SK-N-SH treated with all-trans-retinoic acid at 6 μM for 48 hours (cell line): ENCODE measurements around the gene COL3A1.

ENCODE experiments used
- ATAC-seq: fragments of 200-7000 bp; cut with Tn5 transposase; 3 replicates; pipeline ENCODE4 v1.9.1; 2020; ENCODE audit warnings: mild to moderate bottlenecking, moderate library complexity
- ARNTL ChIP-seq: fragments of 450-650 bp; formaldehyde crosslinking; IDR thresholded peaks from 2 replicates; pipeline ENCODE4 v1.5.0; 2020; ENCODE audit warnings: low read depth, mild to moderate bottlenecking, moderate library complexity, borderline replicate concordance
- BACH2 ChIP-seq: fragments of 250-450 bp; sonication (Bioruptor Pico); IDR thresholded peaks from 2 replicates; pipeline ENCODE4 v1.9.0; 2021; ENCODE audit warnings: mild to moderate bottlenecking, borderline replicate concordance
- CSDC2 ChIP-seq: fragments of 250-450 bp; sonication (Bioruptor Pico); IDR thresholded peaks from 2 replicates; pipeline ENCODE4 v1.5.0; 2020; ENCODE audit warnings: mild to moderate bottlenecking, moderate library complexity
- ESRRG ChIP-seq: fragments of 250-450 bp; sonication (Bioruptor Pico); IDR thresholded peaks from 2 replicates; pipeline ENCODE4 v1.6.1; 2021; ENCODE audit warnings: mild to moderate bottlenecking
- GLIS3 ChIP-seq: fragments of 250-450 bp; sonication (Bioruptor Pico); IDR thresholded peaks from 2 replicates; pipeline ENCODE4 v1.5.0; 2020; ENCODE audit warnings: mild to moderate bottlenecking, moderate library complexity
- ISL1 ChIP-seq: fragments of 250-450 bp; sonication (Bioruptor Pico); IDR thresholded peaks from 2 replicates; pipeline ENCODE4 v2.1.2; 2022; ENCODE audit warnings: mild to moderate bottlenecking, moderate library complexity
- OSR1 ChIP-seq: fragments of 250-450 bp; sonication (Bioruptor Pico); IDR thresholded peaks from 2 replicates; pipeline ENCODE4 v1.8.0; 2022; ENCODE audit warnings: moderate library complexity, mild to moderate bottlenecking, inconsistent platforms
- RARB ChIP-seq: fragments of 250-450 bp; sonication (Bioruptor Pico); IDR thresholded peaks from 2 replicates; pipeline ENCODE4 v1.8.0; 2021; ENCODE audit warnings: mild to moderate bottlenecking, moderate library complexity
- SNAI2 ChIP-seq: fragments of 250-450 bp; sonication (Bioruptor Pico); IDR thresholded peaks from 2 replicates; pipeline ENCODE4 v1.5.0; 2020; ENCODE audit warnings: mild to moderate bottlenecking, moderate library complexity
- TCF4 ChIP-seq: fragments of 250-450 bp; sonication (Bioruptor Pico); IDR thresholded peaks from 2 replicates; pipeline ENCODE4 v1.8.0; 2021; ENCODE audit warnings: mild to moderate bottlenecking, moderate library complexity, borderline replicate concordance
- TOX ChIP-seq: fragments of 250-450 bp; sonication (Bioruptor Pico); IDR thresholded peaks from 2 replicates; pipeline ENCODE4 v1.8.0; 2021; ENCODE audit warnings: mild to moderate bottlenecking, moderate library complexity, borderline replicate concordance
- ZC3H10 ChIP-seq: fragments of 250-450 bp; sonication (Bioruptor Pico); IDR thresholded peaks from 2 replicates; pipeline ENCODE4 v1.5.1; 2021; ENCODE audit warnings: mild to moderate bottlenecking, moderate library complexity
- ZFP3 ChIP-seq: fragments of 250-450 bp; sonication (Bioruptor Pico); IDR thresholded peaks from 2 replicates; pipeline ENCODE4 v1.5.0; 2020; ENCODE audit warnings: mild to moderate bottlenecking, moderate library complexity
- ZFP30 ChIP-seq: fragments of 450-650 bp; formaldehyde crosslinking; IDR thresholded peaks from 2 replicates; pipeline ENCODE4 v1.5.0; 2022; ENCODE audit warnings: mild to moderate bottlenecking, moderate library complexity
- ZNF565 ChIP-seq: fragments of 450-650 bp; formaldehyde crosslinking; conservative IDR thresholded peaks from 2 replicates; pipeline ENCODE4 v1.5.0; 2020; ENCODE audit warnings: low read depth, mild to moderate bottlenecking, moderate library complexity
- ZNF70 ChIP-seq: fragments of 450-650 bp; formaldehyde crosslinking; IDR thresholded peaks from 2 replicates; pipeline ENCODE4 v1.5.0; 2020; ENCODE audit warnings: mild to moderate bottlenecking, moderate library complexity
- ZNF8 ChIP-seq: fragments of 450-650 bp; formaldehyde crosslinking; IDR thresholded peaks from 2 replicates; pipeline ENCODE4 v1.5.0; 2020; ENCODE audit warnings: mild to moderate bottlenecking, moderate library complexity
- TF ChIP-seq, protein P1 (sequence below): fragments of 250-450 bp; sonication (Bioruptor Pico); IDR thresholded peaks from 2 replicates; pipeline ENCODE4 v1.8.0; 2021; ENCODE audit warnings: low read depth, mild to moderate bottlenecking, moderate library complexity, borderline replicate concordance
- TF ChIP-seq, protein P2 (sequence below): fragments of 250-450 bp; sonication (Bioruptor Pico); IDR thresholded peaks from 2 replicates; pipeline ENCODE4 v1.5.0; 2020; ENCODE audit warnings: mild to moderate bottlenecking, moderate library complexity
- TF ChIP-seq, protein P3 (sequence below): fragments of 250-450 bp; sonication (Bioruptor Pico); IDR thresholded peaks from 2 replicates; pipeline ENCODE4 v1.5.1; 2021; ENCODE audit warnings: mild to moderate bottlenecking, moderate library complexity
- TF ChIP-seq, protein P4 (sequence below): fragments of 250-450 bp; sonication (Bioruptor Pico); IDR thresholded peaks from 2 replicates; pipeline ENCODE4 v1.5.1; 2020; ENCODE audit warnings: low read depth, mild to moderate bottlenecking, moderate library complexity
- TF ChIP-seq, protein P5 (sequence below): fragments of 250-450 bp; sonication (Bioruptor Pico); IDR thresholded peaks from 2 replicates; pipeline ENCODE4 v1.8.0; 2020; ENCODE audit warnings: mild to moderate bottlenecking, moderate library complexity, borderline replicate concordance

Gene COL3A1

DNA sequence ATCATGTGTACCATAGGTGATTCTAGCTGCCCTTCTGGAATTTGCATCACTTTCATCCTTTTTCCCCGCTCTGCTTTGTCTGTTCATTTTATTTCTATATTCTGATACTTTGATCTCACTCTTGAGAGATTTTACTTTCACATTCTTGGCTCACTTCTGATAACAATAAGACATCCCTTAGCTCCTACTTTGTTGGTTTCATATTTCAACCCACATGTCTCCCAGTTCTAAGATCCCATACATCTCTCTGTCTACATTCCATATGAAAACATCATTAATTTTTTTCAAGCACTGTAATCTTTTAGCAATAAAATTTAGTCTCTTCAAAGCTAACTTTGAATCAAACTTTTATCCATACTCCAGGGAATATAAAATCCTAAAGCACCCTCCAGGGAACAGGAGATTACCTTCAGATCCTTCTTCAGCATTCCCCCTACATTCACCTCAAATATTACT, 75.6 kb downstream of the COL3A1 start:
- ATAC-seq, result peak; percentile 65; the same call in 2 of the 3 replicates
- TF ChIP-seq ISL1 (no peak), ZC3H10 (no peak), SNAI2 (no peak), ZFP30 (CRISPR knock-in tag) (no peak), RARB (CRISPR knock-in tag) (no peak), GLIS3 (CRISPR knock-in tag) (no peak), OSR1 (CRISPR knock-in tag) (no peak), ZNF8 (CRISPR knock-in tag) (no peak), TOX (CRISPR knock-in tag) (no peak), ARNTL (no peak), ZNF70 (CRISPR knock-in tag) (no peak), TCF4 (CRISPR knock-in tag) (no peak), ZNF565 (CRISPR knock-in tag) (no peak), ZFP3 (CRISPR knock-in tag) (no peak), ESRRG (CRISPR knock-in tag) (no peak)
- TF ChIP-seq, protein P1, sequence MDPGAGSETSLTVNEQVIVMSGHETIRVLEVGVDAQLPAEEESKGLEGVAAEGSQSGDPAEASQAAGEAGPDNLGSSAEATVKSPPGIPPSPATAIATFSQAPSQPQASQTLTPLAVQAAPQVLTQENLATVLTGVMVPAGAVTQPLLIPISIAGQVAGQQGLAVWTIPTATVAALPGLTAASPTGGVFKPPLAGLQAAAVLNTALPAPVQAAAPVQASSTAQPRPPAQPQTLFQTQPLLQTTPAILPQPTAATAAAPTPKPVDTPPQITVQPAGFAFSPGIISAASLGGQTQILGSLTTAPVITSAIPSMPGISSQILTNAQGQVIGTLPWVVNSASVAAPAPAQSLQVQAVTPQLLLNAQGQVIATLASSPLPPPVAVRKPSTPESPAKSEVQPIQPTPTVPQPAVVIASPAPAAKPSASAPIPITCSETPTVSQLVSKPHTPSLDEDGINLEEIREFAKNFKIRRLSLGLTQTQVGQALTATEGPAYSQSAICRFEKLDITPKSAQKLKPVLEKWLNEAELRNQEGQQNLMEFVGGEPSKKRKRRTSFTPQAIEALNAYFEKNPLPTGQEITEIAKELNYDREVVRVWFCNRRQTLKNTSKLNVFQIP (CRISPR knock-in tag), result no peak
- TF ChIP-seq, protein P2, sequence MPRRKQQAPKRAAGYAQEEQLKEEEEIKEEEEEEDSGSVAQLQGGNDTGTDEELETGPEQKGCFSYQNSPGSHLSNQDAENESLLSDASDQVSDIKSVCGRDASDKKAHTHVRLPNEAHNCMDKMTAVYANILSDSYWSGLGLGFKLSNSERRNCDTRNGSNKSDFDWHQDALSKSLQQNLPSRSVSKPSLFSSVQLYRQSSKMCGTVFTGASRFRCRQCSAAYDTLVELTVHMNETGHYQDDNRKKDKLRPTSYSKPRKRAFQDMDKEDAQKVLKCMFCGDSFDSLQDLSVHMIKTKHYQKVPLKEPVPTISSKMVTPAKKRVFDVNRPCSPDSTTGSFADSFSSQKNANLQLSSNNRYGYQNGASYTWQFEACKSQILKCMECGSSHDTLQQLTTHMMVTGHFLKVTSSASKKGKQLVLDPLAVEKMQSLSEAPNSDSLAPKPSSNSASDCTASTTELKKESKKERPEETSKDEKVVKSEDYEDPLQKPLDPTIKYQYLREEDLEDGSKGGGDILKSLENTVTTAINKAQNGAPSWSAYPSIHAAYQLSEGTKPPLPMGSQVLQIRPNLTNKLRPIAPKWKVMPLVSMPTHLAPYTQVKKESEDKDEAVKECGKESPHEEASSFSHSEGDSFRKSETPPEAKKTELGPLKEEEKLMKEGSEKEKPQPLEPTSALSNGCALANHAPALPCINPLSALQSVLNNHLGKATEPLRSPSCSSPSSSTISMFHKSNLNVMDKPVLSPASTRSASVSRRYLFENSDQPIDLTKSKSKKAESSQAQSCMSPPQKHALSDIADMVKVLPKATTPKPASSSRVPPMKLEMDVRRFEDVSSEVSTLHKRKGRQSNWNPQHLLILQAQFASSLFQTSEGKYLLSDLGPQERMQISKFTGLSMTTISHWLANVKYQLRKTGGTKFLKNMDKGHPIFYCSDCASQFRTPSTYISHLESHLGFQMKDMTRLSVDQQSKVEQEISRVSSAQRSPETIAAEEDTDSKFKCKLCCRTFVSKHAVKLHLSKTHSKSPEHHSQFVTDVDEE (CRISPR knock-in tag), result no peak

DNA sequence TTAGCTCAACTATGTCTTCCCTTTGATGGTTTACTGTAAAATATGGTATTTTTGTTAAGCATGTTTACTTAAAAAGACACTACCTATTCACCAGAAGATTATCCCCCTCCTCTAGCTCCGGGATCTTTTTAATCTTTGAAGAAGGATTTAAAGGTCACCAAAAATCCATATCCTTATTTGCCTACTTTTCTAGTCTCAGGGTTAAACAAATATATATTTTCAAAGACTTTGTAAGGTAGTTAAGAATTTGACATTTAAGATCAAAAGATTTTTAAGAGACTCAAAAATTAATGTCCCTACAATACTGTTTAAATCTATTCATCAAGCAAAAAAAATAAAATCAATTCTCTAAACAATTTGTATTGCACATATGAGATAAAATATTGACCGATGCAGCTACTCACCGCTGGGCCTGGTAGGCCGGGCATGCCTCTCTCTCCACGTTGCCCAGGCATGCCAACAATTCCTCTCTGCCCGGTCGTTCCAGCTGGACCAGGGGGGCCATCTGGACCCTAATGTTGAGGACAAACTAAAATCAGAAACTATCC, 76.1 kb downstream of the COL3A1 start:
- ATAC-seq, result no peak
- TF ChIP-seq ZNF565 (CRISPR knock-in tag) (no peak), ISL1 (no peak), SNAI2 (no peak), RARB (CRISPR knock-in tag) (no peak), BACH2 (no peak), ZNF8 (CRISPR knock-in tag) (no peak), GLIS3 (CRISPR knock-in tag) (no peak), ESRRG (CRISPR knock-in tag) (no peak), ZFP30 (CRISPR knock-in tag) (no peak), CSDC2 (CRISPR knock-in tag) (no peak), ZFP3 (CRISPR knock-in tag) (no peak), ZNF70 (CRISPR knock-in tag) (no peak)
- TF ChIP-seq, protein P3, sequence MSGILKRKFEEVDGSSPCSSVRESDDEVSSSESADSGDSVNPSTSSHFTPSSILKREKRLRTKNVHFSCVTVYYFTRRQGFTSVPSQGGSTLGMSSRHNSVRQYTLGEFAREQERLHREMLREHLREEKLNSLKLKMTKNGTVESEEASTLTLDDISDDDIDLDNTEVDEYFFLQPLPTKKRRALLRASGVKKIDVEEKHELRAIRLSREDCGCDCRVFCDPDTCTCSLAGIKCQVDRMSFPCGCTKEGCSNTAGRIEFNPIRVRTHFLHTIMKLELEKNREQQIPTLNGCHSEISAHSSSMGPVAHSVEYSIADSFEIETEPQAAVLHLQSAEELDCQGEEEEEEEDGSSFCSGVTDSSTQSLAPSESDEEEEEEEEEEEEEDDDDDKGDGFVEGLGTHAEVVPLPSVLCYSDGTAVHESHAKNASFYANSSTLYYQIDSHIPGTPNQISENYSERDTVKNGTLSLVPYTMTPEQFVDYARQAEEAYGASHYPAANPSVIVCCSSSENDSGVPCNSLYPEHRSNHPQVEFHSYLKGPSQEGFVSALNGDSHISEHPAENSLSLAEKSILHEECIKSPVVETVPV (CRISPR knock-in tag), result no peak
- TF ChIP-seq, protein P4, sequence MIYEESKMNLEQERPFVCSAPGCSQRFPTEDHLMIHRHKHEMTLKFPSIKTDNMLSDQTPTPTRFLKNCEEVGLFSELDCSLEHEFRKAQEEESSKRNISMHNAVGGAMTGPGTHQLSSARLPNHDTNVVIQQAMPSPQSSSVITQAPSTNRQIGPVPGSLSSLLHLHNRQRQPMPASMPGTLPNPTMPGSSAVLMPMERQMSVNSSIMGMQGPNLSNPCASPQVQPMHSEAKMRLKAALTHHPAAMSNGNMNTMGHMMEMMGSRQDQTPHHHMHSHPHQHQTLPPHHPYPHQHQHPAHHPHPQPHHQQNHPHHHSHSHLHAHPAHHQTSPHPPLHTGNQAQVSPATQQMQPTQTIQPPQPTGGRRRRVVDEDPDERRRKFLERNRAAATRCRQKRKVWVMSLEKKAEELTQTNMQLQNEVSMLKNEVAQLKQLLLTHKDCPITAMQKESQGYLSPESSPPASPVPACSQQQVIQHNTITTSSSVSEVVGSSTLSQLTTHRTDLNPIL (CRISPR knock-in tag), result no peak
- TF ChIP-seq, protein P1 (CRISPR knock-in tag), result no peak
- TF ChIP-seq, protein P5, sequence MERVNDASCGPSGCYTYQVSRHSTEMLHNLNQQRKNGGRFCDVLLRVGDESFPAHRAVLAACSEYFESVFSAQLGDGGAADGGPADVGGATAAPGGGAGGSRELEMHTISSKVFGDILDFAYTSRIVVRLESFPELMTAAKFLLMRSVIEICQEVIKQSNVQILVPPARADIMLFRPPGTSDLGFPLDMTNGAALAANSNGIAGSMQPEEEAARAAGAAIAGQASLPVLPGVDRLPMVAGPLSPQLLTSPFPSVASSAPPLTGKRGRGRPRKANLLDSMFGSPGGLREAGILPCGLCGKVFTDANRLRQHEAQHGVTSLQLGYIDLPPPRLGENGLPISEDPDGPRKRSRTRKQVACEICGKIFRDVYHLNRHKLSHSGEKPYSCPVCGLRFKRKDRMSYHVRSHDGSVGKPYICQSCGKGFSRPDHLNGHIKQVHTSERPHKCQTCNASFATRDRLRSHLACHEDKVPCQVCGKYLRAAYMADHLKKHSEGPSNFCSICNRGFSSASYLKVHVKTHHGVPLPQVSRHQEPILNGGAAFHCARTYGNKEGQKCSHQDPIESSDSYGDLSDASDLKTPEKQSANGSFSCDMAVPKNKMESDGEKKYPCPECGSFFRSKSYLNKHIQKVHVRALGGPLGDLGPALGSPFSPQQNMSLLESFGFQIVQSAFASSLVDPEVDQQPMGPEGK (CRISPR knock-in tag), result no peak
- TF ChIP-seq, protein P2 (CRISPR knock-in tag), result no peak
- TF ChIP-seq, all 23 proteins: peak for 0
